Hematopoietic multipotent progenitor cell treated with erythropoietin and hydrocortisone succinate and interleukin-3 and kit ligand, for 17 days (in vitro differentiated cells): ENCODE results near the gene ADAMTS4.

ENCODE experiments used
- DNase-seq: peaks from one replicate; pipeline ENCODE4 v3.0.0-alpha.2; 2015; ENCODE audit warnings: low spot score

Gene ADAMTS4

DNA sequence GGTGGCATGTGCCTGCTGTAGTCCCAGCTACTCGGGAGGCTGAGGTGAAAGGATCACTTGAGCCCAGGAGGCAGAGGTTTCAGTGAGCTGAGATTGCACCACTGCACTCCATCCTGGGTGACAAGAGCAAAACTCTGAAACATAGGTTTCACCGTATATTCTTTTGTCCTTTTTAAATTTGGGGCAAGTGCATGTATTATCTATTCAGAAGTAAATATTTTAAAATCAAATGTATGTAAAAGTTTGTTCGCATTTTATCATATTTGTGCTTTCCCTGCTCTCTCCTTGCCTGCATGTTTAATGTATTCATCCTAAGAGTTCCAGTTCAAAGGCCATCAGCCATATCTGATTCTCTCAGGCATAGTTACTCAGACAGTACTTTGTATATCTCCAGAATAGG lies 53.0 kb downstream of the ADAMTS4 start:
- DNase-seq = no peak

DNA sequence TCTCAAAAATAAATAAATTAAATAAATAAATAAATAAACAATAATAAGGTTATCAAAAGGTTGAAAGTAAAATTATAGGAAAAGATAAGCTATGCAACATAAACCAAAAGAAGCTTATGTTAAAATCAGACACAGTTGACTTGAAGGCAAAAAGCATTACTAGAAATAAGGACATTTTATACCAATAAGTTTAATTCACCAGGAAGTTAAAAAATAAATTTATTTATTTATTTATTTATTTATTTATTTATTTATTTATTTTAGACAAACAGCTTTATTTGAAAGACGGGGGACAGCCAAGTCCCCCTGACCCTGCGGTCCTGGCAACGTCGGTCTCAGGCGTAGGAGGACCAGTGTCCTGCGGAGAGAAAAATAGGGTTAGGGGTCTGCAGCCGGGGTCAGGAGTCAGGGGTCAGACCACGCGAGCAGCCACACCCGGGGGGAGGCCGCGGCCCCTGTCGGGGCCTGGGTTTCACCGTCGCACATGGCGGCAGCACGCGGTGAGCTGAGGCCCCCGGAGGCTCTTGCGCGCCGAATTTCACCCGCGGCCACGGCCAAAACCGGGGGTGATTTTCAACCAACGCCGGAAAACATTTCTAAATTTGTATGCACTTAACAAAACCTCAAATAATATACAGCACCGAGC lies 58.0 kb downstream of the ADAMTS4 start:
- DNase-seq = no peak

- peak; percentile 82 for DNase-seq
Observed at GRCh38 chr1:161139766-161140165, 59.1 kb downstream of the ADAMTS4 start.

DNA sequence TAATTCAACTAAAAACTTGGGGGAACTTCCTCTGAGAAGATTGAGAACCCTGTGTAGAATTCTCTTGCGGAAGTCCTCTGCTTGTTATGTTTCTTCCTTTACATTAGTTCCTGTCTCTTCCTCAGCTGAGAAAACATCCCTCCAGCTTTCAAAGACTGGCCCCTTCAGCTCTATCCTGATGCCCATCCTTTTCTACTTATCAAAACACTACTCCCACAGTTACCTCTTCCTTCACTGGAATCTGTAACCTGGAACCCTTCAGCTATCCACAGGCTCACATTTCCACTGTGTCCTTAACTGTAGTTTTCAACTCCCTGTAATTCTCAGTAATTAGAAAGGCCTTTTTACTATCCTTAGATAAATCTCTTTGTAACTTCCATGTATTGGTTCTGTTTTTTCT lies 60.4 kb downstream of the ADAMTS4 start:
- no peak for DNase-seq

GRCh38 chr1:161137881-161138280 lies 61.0 kb downstream of the ADAMTS4 start:
- no peak for DNase-seq
